ENCODE results near the gene FHOD3.

GRCh38 chr18:36602071-36602470 is 304.6 kb downstream of the FHOD3 start:
- no peak for TF ChIP-seq CTCF (IDR thresholded peaks at IDR 0.05; ENCODE audit: low read length)
- no peak for TF ChIP-seq EZH2 (optimal IDR thresholded peaks at IDR 0.05; ENCODE audit: low read depth, low read length)
- no peak for TF ChIP-seq EZH2phosphoT487 (IDR thresholded peaks at IDR 0.05; ENCODE audit: low read length)

All from MM.1S (cell line).